Measurements from ENCODE around the gene FRMPD2.
"Not testable (repeated sequence)": the region's sequence is repeated elsewhere in the genome, so short reads cannot be mapped to it uniquely, and the experiment has no call there.

Gene FRMPD2

DNA sequence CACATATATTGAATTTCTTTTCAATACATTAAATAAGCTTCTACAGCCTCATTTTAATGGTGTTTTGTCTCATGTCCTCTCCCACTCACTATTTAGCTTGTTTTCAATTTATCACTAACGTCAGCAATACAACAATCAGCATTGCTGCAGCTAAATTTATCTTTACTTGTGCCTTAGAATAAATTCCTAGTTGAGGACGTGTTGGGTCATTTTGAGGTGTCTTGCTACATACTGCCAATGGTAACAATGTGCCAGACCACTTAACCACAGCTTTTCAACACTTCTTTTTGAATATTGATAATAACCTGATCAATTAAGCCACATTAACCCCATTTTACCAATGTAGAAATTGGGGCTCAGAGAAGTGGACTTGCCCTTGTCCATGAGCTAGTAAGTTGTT, 26.0 kb downstream of the FRMPD2 start:
- no peak overlapping the region for H3K4me3 ChIP-seq (ENCODE audit: low read depth, low read length)
- TF ChIP-seq, protein P1, sequence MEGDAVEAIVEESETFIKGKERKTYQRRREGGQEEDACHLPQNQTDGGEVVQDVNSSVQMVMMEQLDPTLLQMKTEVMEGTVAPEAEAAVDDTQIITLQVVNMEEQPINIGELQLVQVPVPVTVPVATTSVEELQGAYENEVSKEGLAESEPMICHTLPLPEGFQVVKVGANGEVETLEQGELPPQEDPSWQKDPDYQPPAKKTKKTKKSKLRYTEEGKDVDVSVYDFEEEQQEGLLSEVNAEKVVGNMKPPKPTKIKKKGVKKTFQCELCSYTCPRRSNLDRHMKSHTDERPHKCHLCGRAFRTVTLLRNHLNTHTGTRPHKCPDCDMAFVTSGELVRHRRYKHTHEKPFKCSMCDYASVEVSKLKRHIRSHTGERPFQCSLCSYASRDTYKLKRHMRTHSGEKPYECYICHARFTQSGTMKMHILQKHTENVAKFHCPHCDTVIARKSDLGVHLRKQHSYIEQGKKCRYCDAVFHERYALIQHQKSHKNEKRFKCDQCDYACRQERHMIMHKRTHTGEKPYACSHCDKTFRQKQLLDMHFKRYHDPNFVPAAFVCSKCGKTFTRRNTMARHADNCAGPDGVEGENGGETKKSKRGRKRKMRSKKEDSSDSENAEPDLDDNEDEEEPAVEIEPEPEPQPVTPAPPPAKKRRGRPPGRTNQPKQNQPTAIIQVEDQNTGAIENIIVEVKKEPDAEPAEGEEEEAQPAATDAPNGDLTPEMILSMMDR (IDR thresholded peaks at IDR 0.05; ENCODE audit: low read depth, low read length, missing control alignments), result no peak
- no peak for DNase-seq (ENCODE audit: low read depth)

DNA sequence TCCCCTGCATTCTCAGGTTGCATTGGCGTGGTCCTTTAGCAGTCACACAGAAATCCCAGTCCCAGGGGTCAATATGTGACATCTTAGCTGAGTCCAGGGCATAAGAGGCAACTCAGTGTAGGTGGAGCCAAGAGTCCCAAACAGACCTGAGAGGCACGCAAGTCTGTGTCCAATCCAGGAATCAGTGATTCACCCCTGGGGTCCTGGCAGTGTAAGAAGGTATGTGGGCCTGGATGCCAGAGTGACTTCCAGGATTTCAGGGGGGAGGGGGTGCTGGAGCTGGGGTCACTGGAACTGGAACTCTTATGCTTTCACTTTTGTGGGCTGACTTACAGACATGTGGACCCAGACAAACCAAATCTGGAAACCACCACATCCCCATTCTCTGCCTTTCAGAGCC, 26.8 kb downstream of the FRMPD2 start:
- H3K4me3 ChIP-seq (ENCODE audit: low read depth, low read length), result no peak overlapping the region
- TF ChIP-seq, protein P1 (IDR thresholded peaks at IDR 0.05; ENCODE audit: low read depth, low read length, missing control alignments), result no peak
- DNase-seq (ENCODE audit: low read depth), result no peak

DNA sequence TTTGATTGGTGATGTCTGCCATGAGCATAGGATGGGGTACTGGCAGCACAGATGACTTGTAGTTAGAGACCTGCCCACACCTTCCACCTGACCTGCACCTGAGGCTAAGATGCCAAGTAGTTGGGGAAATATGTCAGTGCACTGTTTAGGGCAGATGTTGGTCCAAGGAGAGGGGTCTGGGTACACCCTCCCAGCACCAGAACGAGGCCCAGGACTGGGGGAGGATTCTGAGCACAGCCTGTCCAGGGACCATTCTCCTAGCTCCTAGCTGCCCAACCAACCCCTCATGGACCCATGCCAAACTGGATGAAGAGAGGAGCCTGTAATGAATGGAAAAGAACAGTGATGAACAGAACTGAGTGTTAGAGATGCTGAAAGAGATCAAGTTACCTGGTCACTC, 28.0 kb downstream of the FRMPD2 start:
- DNase-seq (ENCODE audit: low read depth), result no peak
- TF ChIP-seq, protein P1 (IDR thresholded peaks at IDR 0.05; ENCODE audit: low read depth, low read length, missing control alignments), result no peak

DNA sequence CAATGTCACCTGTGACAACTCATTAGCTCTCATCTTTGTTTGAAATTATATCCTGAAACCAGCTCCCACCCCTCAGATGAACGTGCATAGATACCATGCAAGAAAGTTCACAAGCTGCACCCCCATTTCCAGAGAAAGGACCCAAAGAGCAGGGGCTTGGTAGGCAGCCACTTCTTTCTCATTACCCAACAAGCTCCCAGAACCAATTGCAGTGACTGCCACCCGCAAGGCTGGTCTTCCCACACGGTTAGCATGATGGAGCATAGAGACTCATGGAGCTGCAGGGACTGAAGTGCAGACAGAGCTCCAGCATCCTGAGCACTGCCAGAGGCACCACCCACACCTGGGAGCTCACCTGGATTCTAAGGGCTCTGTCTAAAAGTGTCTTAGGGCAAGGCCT, 28.5 kb downstream of the FRMPD2 start:
- H3K4me3 ChIP-seq (ENCODE audit: low read depth, low read length), result no peak overlapping the region
- no peak for DNase-seq (ENCODE audit: low read depth)
- TF ChIP-seq, protein P1 (IDR thresholded peaks at IDR 0.05; ENCODE audit: low read depth, low read length, missing control alignments), result no peak

More for the DNA sequence above, 28.0 kb downstream of the FRMPD2 start:
- H3K4me3 ChIP-seq (ENCODE audit: low read depth, low read length), result no peak overlapping the region

DNA sequence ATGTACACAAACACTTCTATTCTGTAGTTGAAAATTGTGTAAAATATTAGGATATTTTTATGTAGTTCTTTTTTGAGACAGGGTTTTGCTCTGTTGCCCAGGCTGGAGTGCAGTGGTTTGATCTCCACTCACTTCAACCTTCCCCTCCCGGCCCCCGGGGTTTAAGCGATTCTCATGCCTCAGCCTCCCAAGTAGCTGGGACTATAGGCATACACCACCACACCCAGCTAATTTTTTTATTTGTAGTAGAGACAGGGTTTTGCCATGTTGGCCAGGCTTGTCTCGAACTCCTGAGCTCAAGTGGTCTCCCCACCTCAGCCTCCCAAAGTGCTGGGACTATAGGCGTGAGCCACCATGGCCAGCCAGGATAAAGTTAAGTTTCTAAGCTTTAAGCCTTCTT, 30.6 kb downstream of the FRMPD2 start:
- H3K4me3 ChIP-seq (ENCODE audit: low read depth, low read length); DNase-seq (ENCODE audit: low read depth): not testable (repeated sequence)

DNA sequence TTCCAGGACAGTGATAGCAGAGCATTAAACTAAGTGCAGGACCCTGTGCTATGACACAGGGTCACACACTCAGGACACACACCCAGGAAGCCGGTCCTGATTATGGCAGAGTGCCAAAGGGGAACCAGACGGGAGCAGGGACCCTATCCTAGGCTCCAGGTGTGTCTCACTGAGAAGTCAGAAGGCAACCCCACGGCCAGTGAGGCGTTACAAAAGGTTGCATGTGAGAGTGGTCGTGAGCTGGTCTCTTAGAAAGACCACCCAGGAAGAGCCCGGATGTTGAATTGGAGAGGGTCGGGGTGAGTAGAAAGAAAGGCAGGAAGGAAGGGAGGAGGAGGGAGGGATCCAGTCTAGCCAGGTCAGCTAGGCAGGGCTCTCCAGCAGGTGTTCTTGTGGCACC, 31.0 kb downstream of the FRMPD2 start:
- TF ChIP-seq, protein P1 (IDR thresholded peaks at IDR 0.05; ENCODE audit: low read depth, low read length, missing control alignments), result no peak
- no peak overlapping the region for H3K4me3 ChIP-seq (ENCODE audit: low read depth, low read length)
- no peak for DNase-seq (ENCODE audit: low read depth)

DNA sequence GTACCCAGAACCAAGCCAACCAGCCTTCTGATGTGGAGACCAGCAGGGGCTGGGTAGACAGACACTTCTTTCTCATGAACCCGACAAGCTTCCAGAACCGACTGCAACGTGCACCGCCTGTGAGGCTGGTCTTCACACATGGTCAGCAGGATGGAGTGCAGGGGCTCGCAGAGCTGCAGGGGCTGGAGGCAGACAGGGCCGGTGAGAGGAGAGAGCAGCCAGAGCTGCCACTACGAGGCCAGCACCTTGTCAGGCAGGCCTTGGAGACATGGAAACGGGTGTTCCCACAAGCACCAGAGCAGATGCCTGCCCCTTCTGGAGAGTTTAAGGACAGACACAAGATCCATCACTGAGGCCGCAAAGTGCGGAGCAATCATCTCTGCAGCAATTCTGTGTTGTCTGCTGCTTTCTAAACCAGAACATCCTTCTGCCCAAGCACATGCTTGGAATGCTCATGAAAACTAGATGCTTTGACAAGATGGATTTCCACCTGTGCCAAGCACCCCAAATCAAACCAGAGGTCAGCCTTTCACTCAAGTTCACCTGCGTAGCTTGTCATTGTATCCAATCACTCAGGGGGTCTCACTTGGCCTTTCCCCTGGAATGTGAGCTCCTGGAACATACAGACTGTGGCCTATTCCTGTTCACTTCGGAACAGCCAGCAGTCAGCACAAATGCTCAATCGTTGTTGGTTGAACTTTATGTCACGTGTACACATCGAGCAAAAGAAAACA, 32.2 kb downstream of the FRMPD2 start:
- DNase-seq (ENCODE audit: low read depth), result no peak
- H3K4me3 ChIP-seq (ENCODE audit: low read depth, low read length), result no peak overlapping the region
- TF ChIP-seq, protein P1 (IDR thresholded peaks at IDR 0.05; ENCODE audit: low read depth, low read length, missing control alignments), result no peak
